ENCODE results near the gene CSTF3.
"Not testable (repeated sequence)": the region's sequence is repeated elsewhere in the genome, so short reads cannot be mapped to it uniquely, and the experiment has no call there.

The CSTF3 gene

GRCh38 chr11:33161120-33162005, at the start of gene CSTF3:
Gene CSTF3, minus strand, starts transcription at chr11:33161480. Its CDS starts 155 bp downstream, at chr11:33161325.
- in situ Hi-C loops (cut with MboI; ENCODE audit: low sequenced_read_pairs): loop anchor here (10.0 kb wide), 1 partner anchor 173 kb away; no protein-coding TSS in a partner anchor

- in situ Hi-C loops (cut with MboI; ENCODE audit: low sequenced_read_pairs): no loop called here
Measured at GRCh38 chr11:33208150-33208549, 46.9 kb upstream of the CSTF3 start.

GRCh38 chr11:33207408-33207985, 46.2 kb upstream of the CSTF3 start:
- in situ Hi-C loops (cut with MboI; ENCODE audit: low sequenced_read_pairs): no loop called here

- in situ Hi-C loops (cut with MboI; ENCODE audit: low sequenced_read_pairs): no loop called here
Measured at GRCh38 chr11:33197915-33198727, 36.8 kb upstream of the CSTF3 start.

- in situ Hi-C loops (cut with MboI; ENCODE audit: low sequenced_read_pairs): no loop called here
Measured at GRCh38 chr11:33195462-33196173, 34.3 kb upstream of the CSTF3 start.

- in situ Hi-C loops (cut with MboI; ENCODE audit: low sequenced_read_pairs): no loop called here
Measured at GRCh38 chr11:33194455-33194854, 33.2 kb upstream of the CSTF3 start.

GRCh38 chr11:33191467-33191866, 30.2 kb upstream of the CSTF3 start:
- in situ Hi-C loops (cut with MboI; ENCODE audit: low sequenced_read_pairs): no loop called here

GRCh38 chr11:33187998-33188722, 26.9 kb upstream of the CSTF3 start:
- in situ Hi-C loops (cut with MboI; ENCODE audit: low sequenced_read_pairs): no loop called here

- in situ Hi-C loops (cut with MboI; ENCODE audit: low sequenced_read_pairs): no loop called here
Measured at GRCh38 chr11:33185756-33186155, 24.5 kb upstream of the CSTF3 start.

GRCh38 chr11:33182246-33182878, 21.1 kb upstream of the CSTF3 start:
- in situ Hi-C loops (cut with MboI; ENCODE audit: low sequenced_read_pairs): no loop called here

GRCh38 chr11:33179348-33179803, 18.1 kb upstream of the CSTF3 start:
- in situ Hi-C loops (cut with MboI; ENCODE audit: low sequenced_read_pairs): no loop called here

- in situ Hi-C loops (cut with MboI; ENCODE audit: low sequenced_read_pairs): no loop called here
Measured at GRCh38 chr11:33178443-33179180, 17.3 kb upstream of the CSTF3 start.

GRCh38 chr11:33177676-33178336, 16.5 kb upstream of the CSTF3 start:
- in situ Hi-C loops (cut with MboI; ENCODE audit: low sequenced_read_pairs): no loop called here

- in situ Hi-C loops (cut with MboI; ENCODE audit: low sequenced_read_pairs): not testable (repeated sequence)
Measured at GRCh38 chr11:33176760-33177159, 15.5 kb upstream of the CSTF3 start.

- in situ Hi-C loops (cut with MboI; ENCODE audit: low sequenced_read_pairs): no loop called here
Measured at GRCh38 chr11:33172996-33173395, 11.7 kb upstream of the CSTF3 start.

- in situ Hi-C loops (cut with MboI; ENCODE audit: low sequenced_read_pairs): no loop called here
Measured at GRCh38 chr11:33172345-33172744, 11.1 kb upstream of the CSTF3 start.

GRCh38 chr11:33171251-33171650, 10.0 kb upstream of the CSTF3 start:
- in situ Hi-C loops (cut with MboI; ENCODE audit: low sequenced_read_pairs): no loop called here

- in situ Hi-C loops (cut with MboI; ENCODE audit: low sequenced_read_pairs): loop anchor here (10.0 kb wide), 1 partner anchor 166 kb away; no protein-coding TSS in a partner anchor
Measured at GRCh38 chr11:33168709-33169200, 7.5 kb upstream of the CSTF3 start.

Measured in HL-60/S4 treated with phorbol 12-myristate 13-acetate at 8.2 ng/mL for 4 days and 3 days (cell line).